Suprapubic skin (tissue), 4 donors: ENCODE data around the gene HCFC1R1. TPM values are rescaled to one million over a fixed set of nuclear protein-coding genes. Genes with fewer than 3 reads are reported as not detected.

Experiments used
- DNase-seq, 2 donors: peaks; one replicate each; pipeline ENCODE4 v3.0.0-alpha.2; 2019; ENCODE audit warnings: low spot score in 2 of 2
- H3K27ac ChIP-seq: fragments of 200-600 bp; sonication (generic); one replicate; pipeline ENCODE4 v1.5.1; 2019
- H3K27me3 ChIP-seq: fragments of 200-600 bp; sonication (generic); one replicate; pipeline ENCODE4 v1.5.1; 2019
- H3K36me3 ChIP-seq: fragments of 200-600 bp; sonication (generic); one replicate; pipeline ENCODE4 v1.5.1; 2019
- H3K4me1 ChIP-seq: fragments of 200-600 bp; sonication (generic); one replicate; pipeline ENCODE4 v1.5.1; 2019
- H3K4me3 ChIP-seq: fragments of 200-600 bp; sonication (generic); one replicate; pipeline ENCODE4 v1.5.1; 2019; ENCODE audit warnings: mild to moderate bottlenecking
- H3K9me3 ChIP-seq: fragments of 200-600 bp; sonication (generic); one replicate; pipeline ENCODE4 v1.5.1; 2019
- EP300 ChIP-seq: sonication (generic); formaldehyde crosslinking; IDR thresholded peaks from one replicate; pipeline ENCODE4 v1.6.1; 2017; ENCODE audit warnings: antibody characterized with exemption
- POLR2A ChIP-seq, 2 donors: fragments of 450-650 bp; IDR thresholded peaks; one replicate each; pipeline ENCODE4 v1.6.1; 2017; ENCODE audit warnings: antibody characterized with exemption in 2 of 2, mild to moderate bottlenecking in 2 of 2, moderate library complexity in 2 of 2
- POLR2AphosphoS5 ChIP-seq, 3 donors: sonication (generic); formaldehyde crosslinking; IDR thresholded peaks; one replicate each; pipeline ENCODE4 v1.6.1; 2017; ENCODE audit warnings: antibody characterized with exemption in 3 of 3
- WGBS: methylation state at CpG from one replicate; pipeline ENCODE4 v1.1.5; 2018; 5-methylcytosine and 5-hydroxymethylcytosine counted together
- total RNA-seq, 4 donors: library from RNA; depleted of rRNA; stranded (reverse); fragments of >200 nt; gene quantifications; one replicate each; pipeline ENCODE4 v1.1.0, GENCODE V29; 2016
- TF ChIP-seq, protein P1 (sequence below), 2 donors: fragments of 200-600 bp in 1 of 2; fragments of 450-650 bp in 1 of 2; sonication (generic) in 1 of 2; IDR thresholded peaks; one replicate each; pipeline ENCODE4 v1.5.1; 2016 to 2019; ENCODE audit warnings: antibody characterized with exemption in 2 of 2, mild to moderate bottlenecking in 1 of 2, moderate library complexity in 1 of 2

HCFC1R1 gene
- total RNA-seq, 4 donors from 2014 or later: 32.6 to 65.4 (median 51.5) TPM

DNA sequence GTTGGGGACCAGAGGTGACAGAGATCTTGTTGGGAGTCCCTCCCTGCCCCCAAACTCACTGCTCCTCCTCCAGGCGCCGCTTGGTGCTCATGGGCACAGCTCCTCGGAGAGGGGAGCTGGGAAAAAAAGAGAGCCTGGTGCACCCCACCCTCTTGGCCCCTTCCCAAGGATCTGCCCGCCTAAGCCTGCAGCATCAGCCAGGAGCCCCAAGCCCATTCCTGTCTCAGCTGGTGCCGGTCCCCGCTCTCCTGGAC is 400 bp downstream of the HCFC1R1 start:
- WGBS: 5% methylated on average over 3 of the region's 6 CpGs
- DNase-seq: no peak
- H3K27ac ChIP-seq: peak overlapping the region; percentile 90

DNA sequence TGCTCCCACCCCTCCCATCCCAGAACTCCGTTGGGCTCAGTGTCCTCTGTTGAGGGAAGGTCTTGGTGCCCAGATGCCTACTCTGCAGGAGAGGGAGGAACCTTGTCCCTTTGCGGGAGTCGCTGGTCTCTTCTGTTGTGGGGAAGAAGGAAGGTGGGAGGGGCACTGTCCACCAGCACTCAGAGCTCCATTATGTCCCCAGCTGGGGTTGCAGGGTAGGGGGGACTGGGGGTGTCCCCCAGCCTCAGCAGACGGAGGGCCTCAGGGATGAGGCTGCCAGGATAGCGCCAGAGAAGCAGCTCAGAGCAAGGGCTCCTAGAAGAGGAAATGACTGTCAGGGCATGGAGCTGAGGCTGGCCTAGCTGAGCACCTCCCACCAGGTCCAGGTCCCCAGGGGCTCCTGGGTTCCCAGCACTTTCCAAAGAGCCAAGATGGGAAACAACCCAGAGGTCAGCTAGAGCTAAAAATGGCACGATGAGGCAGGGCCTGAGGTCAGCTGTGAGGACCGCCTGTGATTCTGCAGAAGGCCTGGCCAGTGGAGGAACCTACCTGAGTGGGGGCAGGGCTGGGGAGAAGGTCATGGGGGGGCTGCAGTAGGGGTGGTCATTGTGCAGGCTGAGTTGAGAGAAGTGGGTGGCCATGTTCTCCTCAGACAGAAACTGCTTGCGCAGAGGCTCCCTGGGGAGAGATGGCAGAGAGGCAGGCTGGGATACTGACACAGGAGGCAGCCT is 893 bp downstream of the HCFC1R1 start:
- peak overlapping the region; percentile 60 for H3K4me3 ChIP-seq
- TF ChIP-seq EP300: no peak
- TF ChIP-seq POLR2AphosphoS5 (IDR thresholded peaks at IDR 0.05): no peak
- TF ChIP-seq POLR2A (IDR thresholded peaks at IDR 0.05): no peak
- TF ChIP-seq, protein P1, sequence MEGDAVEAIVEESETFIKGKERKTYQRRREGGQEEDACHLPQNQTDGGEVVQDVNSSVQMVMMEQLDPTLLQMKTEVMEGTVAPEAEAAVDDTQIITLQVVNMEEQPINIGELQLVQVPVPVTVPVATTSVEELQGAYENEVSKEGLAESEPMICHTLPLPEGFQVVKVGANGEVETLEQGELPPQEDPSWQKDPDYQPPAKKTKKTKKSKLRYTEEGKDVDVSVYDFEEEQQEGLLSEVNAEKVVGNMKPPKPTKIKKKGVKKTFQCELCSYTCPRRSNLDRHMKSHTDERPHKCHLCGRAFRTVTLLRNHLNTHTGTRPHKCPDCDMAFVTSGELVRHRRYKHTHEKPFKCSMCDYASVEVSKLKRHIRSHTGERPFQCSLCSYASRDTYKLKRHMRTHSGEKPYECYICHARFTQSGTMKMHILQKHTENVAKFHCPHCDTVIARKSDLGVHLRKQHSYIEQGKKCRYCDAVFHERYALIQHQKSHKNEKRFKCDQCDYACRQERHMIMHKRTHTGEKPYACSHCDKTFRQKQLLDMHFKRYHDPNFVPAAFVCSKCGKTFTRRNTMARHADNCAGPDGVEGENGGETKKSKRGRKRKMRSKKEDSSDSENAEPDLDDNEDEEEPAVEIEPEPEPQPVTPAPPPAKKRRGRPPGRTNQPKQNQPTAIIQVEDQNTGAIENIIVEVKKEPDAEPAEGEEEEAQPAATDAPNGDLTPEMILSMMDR (IDR thresholded peaks at IDR 0.05): no peak
- H3K4me1 ChIP-seq: peaks cover 64% of the 10 kb centered on the region
- peak overlapping the region; percentile 90 for H3K27ac ChIP-seq
- no peak for DNase-seq
- H3K9me3 ChIP-seq: no peaks in the 10 kb centered on the region
- WGBS: 13% methylated on average over 6 of the region's 8 CpGs
- peaks cover 19% of the 10 kb centered on the region for H3K36me3 ChIP-seq
- H3K27me3 ChIP-seq: peaks cover 15% of the 10 kb centered on the region

More for the DNA sequence above, 400 bp downstream of the HCFC1R1 start:
- H3K36me3 ChIP-seq: peaks cover 19% of the 10 kb centered on the region
- peaks cover 10% of the 10 kb centered on the region for H3K27me3 ChIP-seq
- peak overlapping the region; percentile 60 for H3K4me3 ChIP-seq
- peaks cover 64% of the 10 kb centered on the region for H3K4me1 ChIP-seq
- TF ChIP-seq, protein P1 (IDR thresholded peaks at IDR 0.05): no peak
- no peak for TF ChIP-seq EP300
- TF ChIP-seq POLR2AphosphoS5 (IDR thresholded peaks at IDR 0.05): no peak
- H3K9me3 ChIP-seq: no peaks in the 10 kb centered on the region

DNA sequence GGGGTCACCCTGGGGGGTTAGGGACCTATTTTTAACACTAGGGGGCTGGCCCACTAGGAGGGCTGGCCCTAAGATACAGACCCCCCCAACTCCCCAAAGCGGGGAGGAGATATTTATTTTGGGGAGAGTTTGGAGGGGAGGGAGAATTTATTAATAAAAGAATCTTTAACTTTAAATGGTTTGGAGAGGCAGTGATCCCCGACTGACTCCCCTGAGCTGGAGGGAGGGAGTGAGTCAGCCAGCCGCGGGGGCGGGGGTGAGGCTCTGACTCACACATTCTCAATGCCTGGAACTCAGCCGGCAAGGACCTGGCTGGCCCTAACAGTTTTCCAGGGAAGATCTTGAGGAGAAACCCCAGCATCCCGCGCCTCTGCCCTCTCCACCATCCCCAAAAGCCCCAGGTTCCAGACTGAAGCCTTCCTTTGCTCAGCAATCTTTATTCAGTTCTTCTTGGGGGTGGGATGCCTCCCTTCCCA is 1.5 kb downstream of the HCFC1R1 start:
- peaks cover 63% of the 10 kb centered on the region for H3K4me1 ChIP-seq
- WGBS: under 1% methylated on average over 8 of the region's 8 CpGs
- peaks cover 16% of the 10 kb centered on the region for H3K36me3 ChIP-seq
- peaks cover 19% of the 10 kb centered on the region for H3K27me3 ChIP-seq
- peak; percentile 94 to 95 for DNase-seq
- peak overlapping the region; percentile 60 for H3K4me3 ChIP-seq
- TF ChIP-seq, protein P1 (IDR thresholded peaks at IDR 0.05): no peak
- TF ChIP-seq EP300 (no peak), POLR2AphosphoS5 (IDR thresholded peaks at IDR 0.05) (peak in 1 of 3 donors; percentile 68)
- peak overlapping the region; percentile 90 for H3K27ac ChIP-seq
- H3K9me3 ChIP-seq: no peaks in the 10 kb centered on the region

DNA sequence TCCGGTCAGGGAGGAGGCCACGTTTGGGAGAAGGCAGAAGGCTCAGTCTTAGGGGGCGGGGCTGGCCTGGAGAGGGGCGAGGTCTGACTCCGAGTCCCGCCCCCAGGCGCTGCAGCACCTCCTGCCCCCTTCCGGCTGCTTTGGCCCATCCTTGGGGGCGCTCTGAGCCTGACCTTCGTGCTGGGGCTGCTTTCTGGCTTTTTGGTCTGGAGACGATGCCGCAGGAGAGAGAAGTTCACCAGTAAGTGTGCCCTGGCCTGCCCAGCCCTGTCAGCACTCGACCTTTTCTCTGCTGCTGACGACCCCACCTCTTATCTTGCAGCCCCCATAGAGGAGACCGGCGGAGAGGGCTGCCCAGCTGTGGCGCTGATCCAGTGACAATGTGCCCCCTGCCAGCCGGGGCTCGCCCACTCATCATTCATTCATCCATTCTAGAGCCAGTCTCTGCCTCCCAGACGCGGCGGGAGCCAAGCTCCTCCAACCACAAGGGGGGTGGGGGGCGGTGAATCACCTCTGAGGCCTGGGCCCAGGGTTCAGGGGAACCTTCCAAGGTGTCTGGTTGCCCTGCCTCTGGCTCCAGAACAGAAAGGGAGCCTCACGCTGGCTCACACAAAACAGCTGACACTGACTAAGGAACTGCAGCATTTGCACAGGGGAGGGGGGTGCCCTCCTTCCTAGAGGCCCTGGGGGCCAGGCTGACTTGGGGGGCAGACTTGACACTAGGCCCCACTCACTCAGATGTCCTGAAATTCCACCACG is 2.1 kb downstream of the HCFC1R1 start:
- TF ChIP-seq, protein P1 (IDR thresholded peaks at IDR 0.05): peak in 1 of 2 donors; percentile 21
- no peak for TF ChIP-seq EP300
- DNase-seq: peak; percentile 90 to 91
- Histone ChIP-seq H3K36me3 (peaks cover 10% of the 10 kb centered on the region), H3K4me1 (peaks cover 63% of the 10 kb centered on the region), H3K9me3 (no peaks in the 10 kb centered on the region), H3K27me3 (peaks cover 19% of the 10 kb centered on the region), H3K27ac (peak overlapping the region; percentile 90), H3K4me3 (peak overlapping the region; percentile 60)
- 3% methylated on average over 12 of the region's 25 CpGs for WGBS
